ENCODE results near the gene EXOC1. TPM values are rescaled to one million over a fixed set of nuclear protein-coding genes. Genes with fewer than 3 reads are reported as not detected.

EXOC1 gene
- total and polyA plus RNA-seq, 10 of the 15 experiments (the other 5 are each of a cell fraction or from before 2014, with no cell fraction given), result 11.8 to 36.6 (median 21.1) TPM

- TF ChIP-seq, protein P1, sequence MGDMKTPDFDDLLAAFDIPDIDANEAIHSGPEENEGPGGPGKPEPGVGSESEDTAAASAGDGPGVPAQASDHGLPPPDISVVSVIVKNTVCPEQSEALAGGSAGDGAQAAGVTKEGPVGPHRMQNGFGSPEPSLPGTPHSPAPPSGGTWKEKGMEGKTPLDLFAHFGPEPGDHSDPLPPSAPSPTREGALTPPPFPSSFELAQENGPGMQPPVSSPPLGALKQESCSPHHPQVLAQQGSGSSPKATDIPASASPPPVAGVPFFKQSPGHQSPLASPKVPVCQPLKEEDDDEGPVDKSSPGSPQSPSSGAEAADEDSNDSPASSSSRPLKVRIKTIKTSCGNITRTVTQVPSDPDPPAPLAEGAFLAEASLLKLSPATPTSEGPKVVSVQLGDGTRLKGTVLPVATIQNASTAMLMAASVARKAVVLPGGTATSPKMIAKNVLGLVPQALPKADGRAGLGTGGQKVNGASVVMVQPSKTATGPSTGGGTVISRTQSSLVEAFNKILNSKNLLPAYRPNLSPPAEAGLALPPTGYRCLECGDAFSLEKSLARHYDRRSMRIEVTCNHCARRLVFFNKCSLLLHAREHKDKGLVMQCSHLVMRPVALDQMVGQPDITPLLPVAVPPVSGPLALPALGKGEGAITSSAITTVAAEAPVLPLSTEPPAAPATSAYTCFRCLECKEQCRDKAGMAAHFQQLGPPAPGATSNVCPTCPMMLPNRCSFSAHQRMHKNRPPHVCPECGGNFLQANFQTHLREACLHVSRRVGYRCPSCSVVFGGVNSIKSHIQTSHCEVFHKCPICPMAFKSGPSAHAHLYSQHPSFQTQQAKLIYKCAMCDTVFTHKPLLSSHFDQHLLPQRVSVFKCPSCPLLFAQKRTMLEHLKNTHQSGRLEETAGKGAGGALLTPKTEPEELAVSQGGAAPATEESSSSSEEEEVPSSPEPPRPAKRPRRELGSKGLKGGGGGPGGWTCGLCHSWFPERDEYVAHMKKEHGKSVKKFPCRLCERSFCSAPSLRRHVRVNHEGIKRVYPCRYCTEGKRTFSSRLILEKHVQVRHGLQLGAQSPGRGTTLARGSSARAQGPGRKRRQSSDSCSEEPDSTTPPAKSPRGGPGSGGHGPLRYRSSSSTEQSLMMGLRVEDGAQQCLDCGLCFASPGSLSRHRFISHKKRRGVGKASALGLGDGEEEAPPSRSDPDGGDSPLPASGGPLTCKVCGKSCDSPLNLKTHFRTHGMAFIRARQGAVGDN (IDR thresholded peaks at IDR 0.05), result no peak
- TF ChIP-seq KLF5 (IDR thresholded peaks at IDR 0.05; ENCODE audit: partially characterized antibody), result no peak
- no peak for TF ChIP-seq FOS (IDR thresholded peaks at IDR 0.05; ENCODE audit: borderline replicate concordance, extremely low read depth, insufficient read length)
- TF ChIP-seq CBX5 (IDR thresholded peaks at IDR 0.05; ENCODE audit: low read depth), result no peak
These were observed 11.3 kb downstream of the EXOC1 start (continued) for GRCh38 chr4:55864577-55865223.

DNA sequence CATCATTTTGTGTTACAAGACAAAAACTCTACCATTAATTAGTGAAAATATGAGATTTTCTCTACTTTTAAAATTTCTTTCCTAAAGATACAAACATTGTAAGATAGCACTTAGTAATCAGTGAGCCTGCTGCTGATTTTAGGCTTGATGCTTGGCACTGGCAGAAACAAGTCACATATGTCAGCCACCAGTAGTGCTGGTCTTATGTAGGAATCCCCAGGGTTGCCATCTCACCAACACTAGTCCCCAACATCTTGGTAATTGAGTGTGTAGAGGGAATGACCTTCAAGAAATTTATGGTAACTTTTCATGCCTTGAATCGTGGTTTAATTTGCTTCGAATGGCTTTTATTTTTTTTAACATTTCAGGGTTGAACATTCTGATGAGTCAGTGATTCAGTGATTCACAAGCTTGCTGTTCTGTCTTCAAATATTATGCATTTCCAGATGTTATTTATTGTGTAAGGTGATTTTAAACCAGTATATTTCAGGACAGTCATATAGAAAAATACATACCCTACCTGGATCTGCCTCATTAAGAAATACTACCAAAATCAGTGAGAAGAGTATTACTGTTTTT, 11.9 kb downstream of the EXOC1 start:
- in situ Hi-C loops (cut with MboI), result loop anchor here (25.0 kb wide), 1 partner anchor 453 kb away; no protein-coding TSS in a partner anchor
- Histone ChIP-seq H3K4me1 (ENCODE audit: control insufficient read depth, insufficient read depth, low read length) (peaks cover 7% of the 10 kb centered on the region; the same call in 1 of the 2 replicates), H3K27me3 (replicated peaks in 1 of 2; ENCODE audit: control insufficient read depth in 2 of 2, insufficient read depth in 2 of 2, low read length in 1 of 2) (no peaks in the 10 kb centered on the region), H3K4me3 (no peak overlapping the region), H3K27ac (ENCODE audit: control insufficient read depth, insufficient read depth) (no peak overlapping the region), H3K36me3 (ENCODE audit: control insufficient read depth in 2 of 2, insufficient read depth in 2 of 2, low read length in 1 of 2) (no peaks in the 10 kb centered on the region; a peak in 1 of 4 replicates), H4K20me1 (ENCODE audit: control insufficient read depth, insufficient read depth) (no peaks in the 10 kb centered on the region), H2AFZ (ENCODE audit: control insufficient read depth, low read depth, low read length) (no peak overlapping the region), H3K4me2 (ENCODE audit: control insufficient read depth, insufficient read depth) (no peak overlapping the region), H3K79me2 (ENCODE audit: control insufficient read depth, insufficient read depth, low read length) (no peaks in the 10 kb centered on the region), H3K9ac (ENCODE audit: control insufficient read depth, insufficient read depth, low read length) (no peak overlapping the region), H3K9me3 (replicated peaks; ENCODE audit: control insufficient read depth, insufficient read depth, low read length) (no peaks in the 10 kb centered on the region)
- DNase-seq (ENCODE audit: low read depth, low spot score), result no peak
- no TSS peak for BruUV-seq (replicated peaks)
- WGBS (ENCODE audit: insufficient coverage, insufficient replicate concordance, low lambda C conversion rate, missing lambda C conversion rate), result 100% methylated on average over 2 of the region's 2 CpGs
- POLR2A ChIA-PET, result no interaction called here
- CTCF ChIA-PET, result interaction anchor here (0.9 to 4.4 kb wide), 10 partner anchors 11 to 520 kb away, joined by 3 to 27 read pairs (median 8); partner anchors contain the start of genes CEP135, EXOC1 and SRD5A3
- FAIRE-seq, result no peak
- SMC1A ChIA-PET (ENCODE audit: uncharacterized antibody, unreplicated experiment), result interaction anchor here (0.6 to 2.6 kb wide), 10 partner anchors 11 to 520 kb away, joined by 3 to 26 read pairs (median 4); partner anchors contain the start of genes CEP135 and SRD5A3
- intact Hi-C loops (cut with micrococcal nuclease; ENCODE audit: unreplicated experiment), result loop anchor here (5.0 kb wide), 1 partner anchor 518 kb away; the partner anchor contains the start of gene SRD5A3
- RAD21 ChIA-PET (ENCODE audit: unreplicated experiment), result interaction anchor here (0.9 to 3.0 kb wide), 5 partner anchors 11 to 520 kb away, joined by 3 to 12 read pairs (median 5); partner anchors contain the start of genes EXOC1 and SRD5A3
- ATAC-seq, result no peak
- no peak for TF ChIP-seq ZNF384 (IDR thresholded peaks at IDR 0.05; ENCODE audit: borderline replicate concordance, low read depth, low read length)
- TF ChIP-seq POLR2AphosphoS2 (IDR thresholded peaks at IDR 0.05; ENCODE audit: low read depth, low read length), result no peak
- TF ChIP-seq HSF1 (IDR thresholded peaks at IDR 0.05; ENCODE audit: low read depth, low read length), result no peak
- TF ChIP-seq CBX5 (IDR thresholded peaks at IDR 0.05; ENCODE audit: low read depth), result no peak
- TF ChIP-seq EED (IDR thresholded peaks at IDR 0.05; ENCODE audit: low read depth), result no peak
- TF ChIP-seq, protein P2, sequence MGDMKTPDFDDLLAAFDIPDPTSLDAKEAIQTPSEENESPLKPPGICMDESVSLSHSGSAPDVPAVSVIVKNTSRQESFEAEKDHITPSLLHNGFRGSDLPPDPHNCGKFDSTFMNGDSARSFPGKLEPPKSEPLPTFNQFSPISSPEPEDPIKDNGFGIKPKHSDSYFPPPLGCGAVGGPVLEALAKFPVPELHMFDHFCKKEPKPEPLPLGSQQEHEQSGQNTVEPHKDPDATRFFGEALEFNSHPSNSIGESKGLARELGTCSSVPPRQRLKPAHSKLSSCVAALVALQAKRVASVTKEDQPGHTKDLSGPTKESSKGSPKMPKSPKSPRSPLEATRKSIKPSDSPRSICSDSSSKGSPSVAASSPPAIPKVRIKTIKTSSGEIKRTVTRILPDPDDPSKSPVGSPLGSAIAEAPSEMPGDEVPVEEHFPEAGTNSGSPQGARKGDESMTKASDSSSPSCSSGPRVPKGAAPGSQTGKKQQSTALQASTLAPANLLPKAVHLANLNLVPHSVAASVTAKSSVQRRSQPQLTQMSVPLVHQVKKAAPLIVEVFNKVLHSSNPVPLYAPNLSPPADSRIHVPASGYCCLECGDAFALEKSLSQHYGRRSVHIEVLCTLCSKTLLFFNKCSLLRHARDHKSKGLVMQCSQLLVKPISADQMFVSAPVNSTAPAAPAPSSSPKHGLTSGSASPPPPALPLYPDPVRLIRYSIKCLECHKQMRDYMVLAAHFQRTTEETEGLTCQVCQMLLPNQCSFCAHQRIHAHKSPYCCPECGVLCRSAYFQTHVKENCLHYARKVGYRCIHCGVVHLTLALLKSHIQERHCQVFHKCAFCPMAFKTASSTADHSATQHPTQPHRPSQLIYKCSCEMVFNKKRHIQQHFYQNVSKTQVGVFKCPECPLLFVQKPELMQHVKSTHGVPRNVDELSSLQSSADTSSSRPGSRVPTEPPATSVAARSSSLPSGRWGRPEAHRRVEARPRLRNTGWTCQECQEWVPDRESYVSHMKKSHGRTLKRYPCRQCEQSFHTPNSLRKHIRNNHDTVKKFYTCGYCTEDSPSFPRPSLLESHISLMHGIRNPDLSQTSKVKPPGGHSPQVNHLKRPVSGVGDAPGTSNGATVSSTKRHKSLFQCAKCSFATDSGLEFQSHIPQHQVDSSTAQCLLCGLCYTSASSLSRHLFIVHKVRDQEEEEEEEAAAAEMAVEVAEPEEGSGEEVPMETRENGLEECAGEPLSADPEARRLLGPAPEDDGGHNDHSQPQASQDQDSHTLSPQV (IDR thresholded peaks at IDR 0.05), result no peak
- no peak for TF ChIP-seq WRNIP1 (IDR thresholded peaks at IDR 0.05; ENCODE audit: borderline replicate concordance, low read depth, low read length)

Data from GM12878 (cell line).